ENCODE results near the gene OR6Y1. TPM values are rescaled to one million over a fixed set of nuclear protein-coding genes. Genes with fewer than 3 reads are reported as not detected.

OR6Y1 gene
- total RNA-seq, 2 experiments from 2014 or later: not detected

GRCh38 chr1:158537609-158538008, 16.6 kb downstream of the OR6Y1 start:
- H3K4me1 Mint-ChIP-seq (ENCODE audit: low read depth): no peaks in the 10 kb centered on the region
- no peak for DNase-seq
- H3K36me3 Mint-ChIP-seq (ENCODE audit: low read depth): no peaks in the 10 kb centered on the region
- no peak overlapping the region for H3K4me3 Mint-ChIP-seq
- intact Hi-C loops (cut with micrococcal nuclease): no loop called here
- CTCF ChIA-PET: interaction anchor here (1.3 kb wide), 1 partner anchor 34 kb away, joined by 3 read pairs; no protein-coding TSS in a partner anchor
- no peaks in the 10 kb centered on the region for H3K9me3 Mint-ChIP-seq
- no peak overlapping the region for H3K27ac Mint-ChIP-seq
- peaks cover 5% of the 10 kb centered on the region for H3K27me3 Mint-ChIP-seq (ENCODE audit: low read depth)

- Mint-ChIP-seq H3K4me1 (ENCODE audit: low read depth) (no peaks in the 10 kb centered on the region), H3K36me3 (ENCODE audit: low read depth) (no peaks in the 10 kb centered on the region), H3K27me3 (ENCODE audit: low read depth) (peaks cover 19% of the 10 kb centered on the region), H3K4me3 (no peak overlapping the region), H3K9me3 (no peaks in the 10 kb centered on the region), H3K27ac (no peak overlapping the region)
- CTCF ChIA-PET: no interaction called here
- intact Hi-C loops (cut with micrococcal nuclease): no loop called here
- no peak for DNase-seq
Observed at GRCh38 chr1:158534496-158534895, 19.7 kb downstream of the OR6Y1 start.

GRCh38 chr1:158527190-158527815, 26.9 kb downstream of the OR6Y1 start:
- DNase-seq: no peak
- intact Hi-C loops (cut with micrococcal nuclease): loop anchor here (1.0 to 5.0 kb wide), 3 partner anchors 281 to 545 kb away; no protein-coding TSS in a partner anchor
- Mint-ChIP-seq H3K27me3 (ENCODE audit: low read depth) (peaks cover 31% of the 10 kb centered on the region), H3K36me3 (ENCODE audit: low read depth) (no peaks in the 10 kb centered on the region), H3K4me1 (ENCODE audit: low read depth) (no peaks in the 10 kb centered on the region), H3K9me3 (no peaks in the 10 kb centered on the region), H3K27ac (no peak overlapping the region), H3K4me3 (no peak overlapping the region)
- CTCF ChIA-PET: interaction anchor here (0.7 to 1.2 kb wide), 7 partner anchors 23 to 554 kb away, joined by 3 to 6 read pairs (median 4); no protein-coding TSS in a partner anchor

- no peaks in the 10 kb centered on the region for H3K9me3 Mint-ChIP-seq
- DNase-seq: no peak
- CTCF ChIA-PET: interaction anchor here (0.7 to 1.4 kb wide), 3 partner anchors 42 to 693 kb away, joined by 3 to 4 read pairs (median 3); no protein-coding TSS in a partner anchor
- no peak overlapping the region for H3K4me3 Mint-ChIP-seq
- H3K36me3 Mint-ChIP-seq (ENCODE audit: low read depth): no peaks in the 10 kb centered on the region
- H3K27ac Mint-ChIP-seq: no peak overlapping the region
- H3K4me1 Mint-ChIP-seq (ENCODE audit: low read depth): peaks cover 2% of the 10 kb centered on the region
- intact Hi-C loops (cut with micrococcal nuclease): no loop called here
- H3K27me3 Mint-ChIP-seq (ENCODE audit: low read depth): peaks cover 30% of the 10 kb centered on the region
Observed at GRCh38 chr1:158521666-158522058, 32.5 kb downstream of the OR6Y1 start.

GRCh38 chr1:158520955-158521665, 33.1 kb downstream of the OR6Y1 start:
- H3K27me3 Mint-ChIP-seq (ENCODE audit: low read depth): peaks cover 30% of the 10 kb centered on the region
- H3K36me3 Mint-ChIP-seq (ENCODE audit: low read depth): no peaks in the 10 kb centered on the region
- DNase-seq: no peak
- CTCF ChIA-PET: interaction anchor here (0.6 to 1.4 kb wide), 3 partner anchors 12 to 317 kb away, joined by 3 to 4 read pairs (median 3); no protein-coding TSS in a partner anchor
- no peaks in the 10 kb centered on the region for H3K9me3 Mint-ChIP-seq
- intact Hi-C loops (cut with micrococcal nuclease): no loop called here
- peaks cover 5% of the 10 kb centered on the region for H3K4me1 Mint-ChIP-seq (ENCODE audit: low read depth)
- no peak overlapping the region for H3K4me3 Mint-ChIP-seq
- H3K27ac Mint-ChIP-seq: no peak overlapping the region

DNA sequence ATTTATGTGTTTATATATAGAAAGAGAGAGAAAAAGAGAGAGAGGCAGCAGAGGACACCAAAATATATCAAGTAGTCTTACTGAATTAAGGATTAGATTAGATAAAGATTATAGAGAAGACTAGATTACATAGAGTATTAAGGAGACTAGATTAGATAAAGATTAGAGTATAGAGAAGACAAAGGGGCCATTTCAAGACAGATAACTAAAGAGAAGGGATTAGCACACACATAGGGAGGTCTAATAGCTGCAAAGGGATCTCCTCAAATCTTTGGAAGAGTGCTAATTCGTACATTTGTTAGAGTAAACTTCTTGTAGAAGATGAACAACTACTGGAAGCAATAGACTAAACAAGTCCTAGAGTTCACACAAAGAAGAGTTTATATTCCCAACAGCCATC, 34.2 kb downstream of the OR6Y1 start:
- CTCF ChIA-PET: no interaction called here
- no peaks in the 10 kb centered on the region for H3K9me3 Mint-ChIP-seq
- H3K36me3 Mint-ChIP-seq (ENCODE audit: low read depth): no peaks in the 10 kb centered on the region
- DNase-seq: no peak
- no peak overlapping the region for H3K4me3 Mint-ChIP-seq
- peaks cover 5% of the 10 kb centered on the region for H3K4me1 Mint-ChIP-seq (ENCODE audit: low read depth)
- intact Hi-C loops (cut with micrococcal nuclease): no loop called here
- peaks cover 30% of the 10 kb centered on the region for H3K27me3 Mint-ChIP-seq (ENCODE audit: low read depth)
- H3K27ac Mint-ChIP-seq: no peak overlapping the region

GRCh38 chr1:158516966-158517365, 37.2 kb downstream of the OR6Y1 start:
- CTCF ChIA-PET: no interaction called here
- Mint-ChIP-seq H3K9me3 (no peaks in the 10 kb centered on the region), H3K27ac (no peak overlapping the region), H3K27me3 (ENCODE audit: low read depth) (peaks cover 23% of the 10 kb centered on the region), H3K4me3 (no peak overlapping the region), H3K4me1 (ENCODE audit: low read depth) (peaks cover 5% of the 10 kb centered on the region), H3K36me3 (ENCODE audit: low read depth) (no peaks in the 10 kb centered on the region)
- intact Hi-C loops (cut with micrococcal nuclease): no loop called here
- no peak for DNase-seq

- Mint-ChIP-seq H3K9me3 (no peaks in the 10 kb centered on the region), H3K36me3 (ENCODE audit: low read depth) (no peaks in the 10 kb centered on the region), H3K27me3 (ENCODE audit: low read depth) (peaks cover 28% of the 10 kb centered on the region), H3K27ac (no peak overlapping the region), H3K4me3 (no peak overlapping the region), H3K4me1 (ENCODE audit: low read depth) (no peaks in the 10 kb centered on the region)
- no peak for DNase-seq
- intact Hi-C loops (cut with micrococcal nuclease): loop anchor here (5.0 kb wide), 1 partner anchor 578 kb away; no protein-coding TSS in a partner anchor
- CTCF ChIA-PET: interaction anchor here (0.6 kb wide), 1 partner anchor 320 kb away, joined by 3 read pairs; no protein-coding TSS in a partner anchor
Observed at GRCh38 chr1:158509471-158510156, 44.6 kb downstream of the OR6Y1 start.

DNA sequence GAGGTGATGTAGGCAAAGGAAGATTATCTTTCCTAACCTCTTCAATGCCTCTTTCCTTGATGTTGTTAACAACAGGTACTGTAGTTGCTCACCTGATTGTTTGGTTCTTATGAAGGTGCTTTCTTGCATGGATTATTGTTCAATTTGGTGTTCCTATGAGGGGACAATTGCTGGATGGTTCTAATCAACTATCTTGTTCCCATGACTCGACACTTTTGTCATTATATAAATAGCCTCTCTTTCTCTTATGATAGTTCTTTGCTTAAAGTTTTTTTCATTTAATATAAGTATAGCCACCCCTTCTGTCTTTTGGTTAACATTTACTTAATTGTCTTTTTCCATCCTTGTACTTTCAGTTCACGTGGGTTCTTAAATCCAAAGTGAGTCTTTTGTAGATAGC, 46.7 kb downstream of the OR6Y1 start:
- H3K9me3 Mint-ChIP-seq: peaks cover under 1% of the 10 kb centered on the region
- intact Hi-C loops (cut with micrococcal nuclease): loop anchor here (5.0 kb wide), 1 partner anchor 580 kb away; no protein-coding TSS in a partner anchor
- peaks cover 26% of the 10 kb centered on the region for H3K27me3 Mint-ChIP-seq (ENCODE audit: low read depth)
- no peak for DNase-seq
- no peak overlapping the region for H3K27ac Mint-ChIP-seq
- no peaks in the 10 kb centered on the region for H3K4me1 Mint-ChIP-seq (ENCODE audit: low read depth)
- peaks cover under 1% of the 10 kb centered on the region for H3K36me3 Mint-ChIP-seq (ENCODE audit: low read depth)
- H3K4me3 Mint-ChIP-seq: no peak overlapping the region
- CTCF ChIA-PET: interaction anchor here (0.6 to 1.5 kb wide), 3 partner anchors 18 to 490 kb away, joined by 3 to 4 read pairs (median 3); no protein-coding TSS in a partner anchor

- Mint-ChIP-seq H3K36me3 (ENCODE audit: low read depth) (peaks cover 2% of the 10 kb centered on the region), H3K4me1 (ENCODE audit: low read depth) (no peaks in the 10 kb centered on the region), H3K27me3 (ENCODE audit: low read depth) (peaks cover 26% of the 10 kb centered on the region), H3K9me3 (peaks cover 6% of the 10 kb centered on the region), H3K4me3 (no peak overlapping the region), H3K27ac (no peak overlapping the region)
- CTCF ChIA-PET: interaction anchor here (0.6 to 1.5 kb wide), 7 partner anchors 19 to 564 kb away, joined by 3 to 5 read pairs (median 3); no protein-coding TSS in a partner anchor
- intact Hi-C loops (cut with micrococcal nuclease): loop anchor here (1.0 to 5.0 kb wide), 3 partner anchors 492 to 581 kb away; no protein-coding TSS in a partner anchor
- peak; percentile 61 for DNase-seq
Observed at GRCh38 chr1:158506369-158506987, 47.7 kb downstream of the OR6Y1 start.

DNA sequence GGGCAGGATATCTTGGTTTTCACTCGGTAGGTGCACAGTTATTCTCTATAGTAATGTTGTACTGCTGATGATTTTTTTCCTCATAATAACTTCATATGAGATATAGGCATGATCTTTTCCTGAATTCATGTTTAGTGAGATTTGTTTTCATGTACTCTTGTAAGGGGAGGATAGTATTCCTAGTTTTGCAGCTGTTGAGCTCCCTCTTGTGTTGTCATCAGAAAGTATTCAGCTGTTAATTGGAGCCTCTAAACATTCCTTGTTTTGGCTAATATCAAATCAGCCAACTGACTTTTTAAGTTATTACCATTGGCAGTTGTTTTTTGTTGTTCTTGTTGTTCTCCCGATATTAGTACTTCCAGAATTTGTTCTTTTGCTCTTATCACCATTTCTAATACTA, 57.8 kb downstream of the OR6Y1 start:
- Mint-ChIP-seq H3K4me1 (ENCODE audit: low read depth) (no peaks in the 10 kb centered on the region), H3K27ac (no peak overlapping the region), H3K36me3 (ENCODE audit: low read depth) (no peaks in the 10 kb centered on the region), H3K9me3 (no peaks in the 10 kb centered on the region), H3K27me3 (ENCODE audit: low read depth) (peaks cover 11% of the 10 kb centered on the region), H3K4me3 (no peak overlapping the region)
- intact Hi-C loops (cut with micrococcal nuclease): loop anchor here (10.0 kb wide), 1 partner anchor 292 kb away; no protein-coding TSS in a partner anchor
- CTCF ChIA-PET: interaction anchor here (0.8 kb wide), 1 partner anchor 293 kb away, joined by 4 read pairs; no protein-coding TSS in a partner anchor
- no peak for DNase-seq

Data from activated naive CD4-positive, alpha-beta T cell treated with anti-CD3 and anti-CD28 coated beads for 36 hours (primary cell).